CD4-positive, alpha-beta T cell treated with Interleukin-1 beta for 1 hour (primary cell): ENCODE results near the gene FERMT2.

Source experiments
- DNase-seq, 2 donors: peaks; one replicate each; pipeline ENCODE4 v3.0.0-alpha.2; 2020 to 2022

FERMT2 gene

DNA sequence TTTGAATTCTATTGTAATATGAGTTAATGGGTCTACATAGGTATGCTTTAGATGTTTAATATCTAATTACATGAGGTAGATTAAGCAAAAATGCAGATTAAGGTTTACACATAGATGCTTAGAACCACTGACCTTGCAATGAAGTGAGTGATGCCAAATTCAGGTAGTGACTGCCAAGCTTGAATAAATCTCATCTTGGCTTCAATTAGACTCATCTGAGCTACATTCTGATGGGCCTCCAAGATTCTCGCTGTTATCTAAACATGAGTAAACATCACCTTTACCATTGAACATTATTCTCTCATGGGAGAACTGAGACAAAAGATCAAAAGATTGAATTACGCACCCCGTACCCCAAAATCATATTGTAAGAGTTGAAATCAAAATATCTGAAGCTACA is 90.6 kb downstream of the FERMT2 start:
- no peak for DNase-seq

DNA sequence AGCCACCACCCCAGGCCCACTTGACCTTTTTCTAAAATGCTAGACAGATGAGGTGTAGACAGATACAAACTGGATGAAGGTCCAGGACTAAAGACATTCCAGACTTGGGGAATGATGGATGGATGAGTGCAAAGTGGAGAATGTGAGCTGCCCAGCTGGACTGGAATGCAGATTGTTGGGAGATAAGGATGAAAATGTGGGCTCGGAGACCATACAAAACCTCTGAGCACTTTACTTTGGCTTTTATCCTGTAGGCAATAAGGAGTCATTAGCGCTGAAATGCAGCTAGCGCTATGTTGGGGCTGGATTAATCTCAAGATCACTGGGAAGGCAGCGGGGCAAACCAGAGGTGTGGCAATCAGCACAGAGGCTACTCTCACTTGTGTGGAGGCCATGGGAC is 94.7 kb downstream of the FERMT2 start:
- no peak for DNase-seq

GRCh38 chr14:52853522-52853854 is 97.4 kb downstream of the FERMT2 start:
- no peak for DNase-seq

DNA sequence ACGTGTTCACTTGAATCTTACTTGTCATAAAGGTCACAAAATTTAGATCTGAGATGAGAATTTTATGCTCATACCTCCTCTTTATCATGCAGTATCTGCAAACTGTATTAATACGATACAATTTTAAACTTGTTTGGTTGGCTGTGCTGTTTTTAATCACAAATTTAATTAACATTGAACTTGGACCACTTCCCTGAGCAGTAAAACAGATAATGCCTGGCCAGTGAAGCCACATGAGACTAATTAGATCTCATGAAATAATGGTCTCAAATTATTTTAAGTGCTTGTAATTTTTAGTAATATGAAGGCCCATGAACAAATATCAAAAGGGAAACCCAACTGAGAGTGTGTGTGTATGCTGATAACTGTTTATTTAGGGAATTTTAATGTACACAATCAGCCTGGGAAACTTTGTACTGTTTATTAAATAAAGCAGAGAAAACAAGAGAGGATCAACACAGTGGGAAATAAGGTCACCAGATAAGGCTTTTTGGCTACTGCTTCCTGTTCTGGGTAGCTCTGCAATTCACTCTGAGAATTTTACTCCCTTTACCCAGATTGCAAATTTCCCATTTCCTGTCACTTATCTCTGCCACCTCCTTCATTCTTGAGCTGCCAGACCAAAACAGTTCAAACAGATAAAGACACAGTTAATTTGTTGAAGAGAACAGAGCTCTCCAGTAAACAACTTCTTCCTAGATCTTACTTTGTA is 97.9 kb downstream of the FERMT2 start:
- DNase-seq, result no peak

- no peak for DNase-seq
Measured at GRCh38 chr14:52850451-52850909, 100.4 kb downstream of the FERMT2 start.

DNA sequence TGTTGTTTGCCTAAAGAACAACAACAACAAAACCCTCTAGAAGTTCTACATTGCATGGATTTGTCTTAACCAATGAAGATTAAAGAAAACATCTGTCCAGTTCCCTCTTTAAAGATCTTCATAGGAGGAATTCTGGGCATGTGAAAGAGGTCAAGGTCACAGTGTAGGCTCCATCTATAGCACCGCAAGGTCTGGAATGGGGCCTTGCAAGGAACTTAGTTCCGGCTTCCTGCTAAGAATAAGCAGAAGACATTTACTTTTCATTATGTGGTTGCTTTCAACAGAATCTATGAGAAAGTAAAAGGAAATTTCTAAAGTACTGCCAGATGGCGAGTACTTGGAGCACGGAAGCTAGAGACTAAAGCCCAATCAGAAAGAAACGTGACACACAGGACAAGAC is 102.2 kb downstream of the FERMT2 start:
- no peak for DNase-seq

GRCh38 chr14:52846591-52846990 is 104.3 kb downstream of the FERMT2 start:
- DNase-seq, result no peak

DNA sequence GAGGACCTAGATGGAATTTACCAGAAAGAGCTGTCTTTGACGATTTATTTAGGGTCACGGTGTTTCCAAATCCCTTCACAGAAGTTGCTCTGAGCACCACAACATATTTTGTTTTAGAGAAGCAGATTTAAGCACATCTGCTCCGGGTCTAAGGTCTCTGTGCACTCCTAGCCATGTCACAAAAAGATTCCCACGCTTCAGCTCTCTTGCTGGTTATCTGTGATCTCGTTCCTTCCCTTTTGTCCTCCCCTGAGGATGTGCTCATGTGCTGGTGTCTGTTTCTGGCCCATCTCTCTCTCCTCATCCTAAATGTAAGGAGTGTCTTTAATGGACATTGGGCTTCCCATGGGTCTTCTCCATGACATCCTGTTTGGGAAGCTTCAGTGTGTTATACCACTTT is 105.8 kb downstream of the FERMT2 start:
- DNase-seq, result no peak

- no peak for DNase-seq
Measured at GRCh38 chr14:52844262-52845060, 106.4 kb downstream of the FERMT2 start.

GRCh38 chr14:52840877-52841276 is 110.0 kb downstream of the FERMT2 start:
- DNase-seq, result no peak

DNA sequence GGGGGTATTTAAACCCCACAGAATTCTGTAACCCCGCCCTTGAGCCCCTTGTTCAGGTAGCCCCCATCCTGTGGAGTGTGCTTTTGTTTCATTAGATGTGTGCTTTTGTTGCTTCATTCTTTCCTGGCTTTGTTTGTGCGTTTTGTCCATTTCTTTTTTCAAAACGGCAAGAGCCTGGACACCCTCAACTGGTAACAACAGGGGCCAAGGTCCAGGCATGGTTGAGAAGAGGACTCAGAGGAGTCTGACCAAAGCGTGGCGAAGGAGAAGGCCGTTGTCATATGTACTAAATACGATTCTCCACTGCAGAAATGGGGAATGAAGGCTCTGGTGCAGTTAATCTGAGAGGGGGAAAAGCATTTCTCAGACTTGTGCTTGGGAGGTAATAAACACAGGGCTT is 113.4 kb downstream of the FERMT2 start:
- DNase-seq, result no peak

DNA sequence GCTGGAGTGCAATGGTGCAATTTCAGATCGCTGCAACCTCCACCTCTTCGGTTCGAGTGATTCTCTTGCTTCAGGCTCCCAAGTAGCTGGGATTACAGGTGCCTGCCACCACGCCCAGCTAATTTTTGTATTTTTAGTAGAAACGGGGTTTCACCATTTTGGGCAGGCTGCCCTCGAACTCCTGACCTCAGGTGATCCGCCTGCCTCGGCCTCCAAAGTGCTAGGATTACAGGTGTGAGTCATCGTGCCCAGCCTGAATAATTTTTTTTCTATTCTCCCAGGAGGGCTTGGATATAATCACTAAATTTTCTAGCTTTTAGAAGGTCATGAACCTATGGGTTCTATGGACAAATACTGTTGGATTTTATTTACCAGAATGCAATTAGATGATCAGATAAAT is 114.8 kb downstream of the FERMT2 start:
- DNase-seq, result no peak

GRCh38 chr14:52835122-52835903 is 115.5 kb downstream of the FERMT2 start:
- no peak for DNase-seq

- DNase-seq, result no peak
Measured at GRCh38 chr14:52834440-52834842, 116.4 kb downstream of the FERMT2 start.

GRCh38 chr14:52833891-52834290 is 117.0 kb downstream of the FERMT2 start:
- no peak for DNase-seq

GRCh38 chr14:52829527-52830185 is 121.2 kb downstream of the FERMT2 start:
- no peak for DNase-seq

DNA sequence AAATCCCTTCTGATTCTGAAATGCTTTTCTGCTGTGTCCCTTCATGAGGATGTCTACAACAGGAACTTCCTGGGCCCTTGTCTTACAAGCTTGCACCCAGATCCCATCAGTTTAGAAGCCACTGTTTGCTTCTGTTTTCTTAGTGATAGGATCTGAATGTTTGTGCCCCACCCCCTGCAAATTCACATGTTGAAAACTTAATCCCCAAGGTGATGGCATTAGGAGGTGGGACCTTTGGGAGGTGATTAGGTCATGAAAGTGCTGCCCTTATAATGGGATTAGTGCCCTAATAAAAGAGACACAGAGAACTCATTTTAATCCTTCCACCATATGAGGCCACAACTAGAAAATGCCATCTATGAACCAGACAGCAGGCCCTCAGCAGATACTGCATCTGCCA is 123.4 kb downstream of the FERMT2 start:
- no peak for DNase-seq

DNA sequence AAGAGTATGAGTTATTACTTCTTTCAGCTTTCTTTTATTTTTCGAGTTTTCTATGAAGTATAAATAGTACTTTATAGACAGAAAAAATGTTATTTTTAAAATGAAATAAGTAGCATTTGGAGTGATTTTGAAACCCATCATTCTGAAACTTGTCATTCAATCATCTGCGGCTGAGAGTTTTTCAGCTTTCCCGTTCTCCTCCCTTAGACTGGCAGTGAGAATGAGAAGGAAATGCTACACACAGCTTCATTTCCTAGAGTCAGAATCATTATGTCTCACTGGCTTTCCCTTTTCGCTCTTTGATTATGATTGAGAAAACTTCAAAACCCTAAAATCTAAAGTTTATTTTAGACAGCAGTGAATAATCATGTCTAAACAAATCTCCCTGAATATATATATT is 125.8 kb downstream of the FERMT2 start:
- DNase-seq, result no peak

DNA sequence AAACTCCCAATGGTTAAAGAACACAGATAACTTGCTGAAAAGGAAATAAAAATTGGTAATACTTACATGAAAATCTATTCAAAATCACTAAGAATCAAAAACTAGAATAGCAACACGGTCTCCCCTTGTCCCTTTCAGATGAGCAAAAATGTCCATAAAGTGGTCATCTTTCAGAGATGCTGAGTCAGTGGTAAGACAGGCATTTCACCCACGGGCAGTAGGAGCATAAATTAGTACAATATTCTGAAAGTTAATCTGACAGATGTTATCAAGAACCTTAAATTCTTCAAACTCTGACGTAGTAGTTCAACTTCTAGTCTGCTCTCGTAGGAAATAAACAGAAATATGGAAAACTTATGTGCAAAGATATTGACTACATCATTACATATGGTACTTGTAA is 126.4 kb downstream of the FERMT2 start:
- no peak for DNase-seq

- no peak for DNase-seq
Measured at GRCh38 chr14:52821805-52822250, 129.0 kb downstream of the FERMT2 start.

DNA sequence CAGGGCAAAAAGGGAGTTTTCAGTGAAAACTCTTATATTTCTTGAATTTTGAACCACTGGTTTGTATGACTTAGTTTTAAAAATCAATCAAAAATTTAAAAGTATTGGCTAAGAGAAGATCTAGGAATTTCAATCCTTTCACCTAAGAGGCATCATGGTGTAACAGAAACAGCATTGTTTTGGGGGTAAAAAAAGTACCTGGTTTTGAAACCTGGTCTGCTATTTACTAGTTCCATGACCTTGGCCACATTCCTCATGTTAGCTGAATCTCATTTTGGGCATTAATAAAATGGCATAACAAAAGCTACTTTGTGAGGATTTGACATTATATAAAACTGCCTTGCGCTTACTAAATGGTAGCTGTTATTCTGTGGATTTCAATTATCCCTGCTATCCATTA is 142.7 kb downstream of the FERMT2 start:
- no peak for DNase-seq
